Ishikawa (cell line): Measurements from ENCODE around the gene BDH2.
A peak's percentile ranks its signal among the peaks of the same experiment; 100 is the strongest.

ENCODE experiments used
- CEBPB ChIP-seq: IDR thresholded peaks from 2 replicates; pipeline ENCODE4 v1.6.1; 2012
- CREB1 ChIP-seq: IDR thresholded peaks from 2 replicates; pipeline ENCODE4 v1.6.1; 2012; ENCODE audit warnings: low read depth
- EGR1 ChIP-seq: IDR thresholded peaks from 2 replicates; pipeline ENCODE4 v1.6.1; 2012
- EP300 ChIP-seq: IDR thresholded peaks from 2 replicates; pipeline ENCODE4 v1.6.1; 2012; ENCODE audit warnings: borderline replicate concordance
- FOXM1 ChIP-seq: IDR thresholded peaks from 2 replicates; pipeline ENCODE4 v1.6.1; 2012; ENCODE audit warnings: low read depth, borderline replicate concordance
- MAX ChIP-seq: IDR thresholded peaks from 2 replicates; pipeline ENCODE4 v1.6.1; 2012
- NFIC ChIP-seq: IDR thresholded peaks from 2 replicates; pipeline ENCODE4 v1.6.1; 2012
- RAD21 ChIP-seq: IDR thresholded peaks from 2 replicates; pipeline ENCODE4 v1.6.1; 2012; ENCODE audit warnings: low read depth
- REST ChIP-seq: IDR thresholded peaks from 2 replicates; pipeline ENCODE4 v1.6.1; 2012; ENCODE audit warnings: low read depth, mild to moderate bottlenecking
- TAF1 ChIP-seq: IDR thresholded peaks from 2 replicates; pipeline ENCODE4 v1.6.1; 2012; ENCODE audit warnings: low read depth, mild to moderate bottlenecking
- TCF12 ChIP-seq: IDR thresholded peaks from 2 replicates; pipeline ENCODE4 v1.6.1; 2012; ENCODE audit warnings: low read depth
- TEAD4 ChIP-seq: IDR thresholded peaks from 2 replicates; pipeline ENCODE4 v1.6.1; 2012
- USF1 ChIP-seq: IDR thresholded peaks from 2 replicates; pipeline ENCODE4 v1.6.1; 2012
- YY1 ChIP-seq: IDR thresholded peaks from 2 replicates; pipeline ENCODE4 v1.6.1; 2012; ENCODE audit warnings: low read depth
- ZBTB7A ChIP-seq: IDR thresholded peaks from 2 replicates; pipeline ENCODE4 v1.6.1; 2012; ENCODE audit warnings: low read depth

BDH2 gene

GRCh38 chr4:103079621-103080020, 20.0 kb downstream of the BDH2 start:
- TF ChIP-seq FOXM1 = no peak
- no peak for TF ChIP-seq NFIC

GRCh38 chr4:103076747-103077347, 22.8 kb downstream of the BDH2 start, which contains the start of gene SLC9B2:
Gene SLC9B2 (minus strand): TSS chr4:103076761. CDS start chr4:103067550, 9,211 bp downstream.
- no peak for TF ChIP-seq YY1
- no peak for TF ChIP-seq REST
- no peak for TF ChIP-seq TCF12
- no peak for TF ChIP-seq CREB1
- no peak for TF ChIP-seq ZBTB7A
- no peak for TF ChIP-seq NFIC
- no peak for TF ChIP-seq FOXM1
- no peak for TF ChIP-seq EP300
- TF ChIP-seq RAD21 = no peak
- TF ChIP-seq TEAD4 = no peak
- no peak for TF ChIP-seq EGR1
- no peak for TF ChIP-seq USF1
- no peak for TF ChIP-seq CEBPB
- TF ChIP-seq MAX = no peak
- no peak for TF ChIP-seq TAF1

- TF ChIP-seq CREB1 = no peak
- TF ChIP-seq NFIC = no peak
- no peak for TF ChIP-seq ZBTB7A
- TF ChIP-seq MAX = peak; percentile 91
- no peak for TF ChIP-seq TEAD4
- TF ChIP-seq EGR1 = no peak
- TF ChIP-seq FOXM1 = no peak
- TF ChIP-seq YY1 = no peak
- no peak for TF ChIP-seq EP300
- TF ChIP-seq REST = no peak
- peak; percentile 24; the same call in 1 of the 2 replicates for TF ChIP-seq TCF12
- TF ChIP-seq TAF1 = peak; percentile 51; the same call in 1 of the 2 replicates
- no peak for TF ChIP-seq CEBPB
- no peak for TF ChIP-seq USF1
- TF ChIP-seq RAD21 = no peak
Observed at GRCh38 chr4:103075894-103076746, 23.5 kb downstream of the BDH2 start.

- TF ChIP-seq RAD21 (no peak), EGR1 (no peak), CEBPB (no peak), ZBTB7A (no peak), REST (no peak), NFIC (no peak), FOXM1 (no peak), TEAD4 (no peak), MAX (no peak), EP300 (no peak), USF1 (no peak), TAF1 (no peak), YY1 (no peak), CREB1 (no peak), TCF12 (no peak)
Observed at GRCh38 chr4:103075435-103075893, 24.2 kb downstream of the BDH2 start.
